Skin epidermis (tissue), 12 donors: ENCODE results near the gene CPEB3.
"Not testable (repeated sequence)": the region's sequence is repeated elsewhere in the genome, so short reads cannot be mapped to it uniquely, and the experiment has no call there.

Experiments
- H3K27ac ChIP-seq, 21 experiments: fragments of 200-600 bp; sonication (generic) in 11 of 21; one replicate each; pipeline ENCODE4 v1.5.0; 2020; ENCODE audit warnings: mild to moderate bottlenecking in 3 of 21, inconsistent platforms in 2 of 21, moderate library complexity in 2 of 21
- H3K4me3 ChIP-seq, 7 experiments: fragments of 200-600 bp; sonication (generic) in 2 of 7; one replicate each; pipeline ENCODE4 v1.5.0; 2020; ENCODE audit warnings: inconsistent platforms in 2 of 7, mild to moderate bottlenecking in 2 of 7, moderate library complexity in 1 of 7

CPEB3 gene

DNA sequence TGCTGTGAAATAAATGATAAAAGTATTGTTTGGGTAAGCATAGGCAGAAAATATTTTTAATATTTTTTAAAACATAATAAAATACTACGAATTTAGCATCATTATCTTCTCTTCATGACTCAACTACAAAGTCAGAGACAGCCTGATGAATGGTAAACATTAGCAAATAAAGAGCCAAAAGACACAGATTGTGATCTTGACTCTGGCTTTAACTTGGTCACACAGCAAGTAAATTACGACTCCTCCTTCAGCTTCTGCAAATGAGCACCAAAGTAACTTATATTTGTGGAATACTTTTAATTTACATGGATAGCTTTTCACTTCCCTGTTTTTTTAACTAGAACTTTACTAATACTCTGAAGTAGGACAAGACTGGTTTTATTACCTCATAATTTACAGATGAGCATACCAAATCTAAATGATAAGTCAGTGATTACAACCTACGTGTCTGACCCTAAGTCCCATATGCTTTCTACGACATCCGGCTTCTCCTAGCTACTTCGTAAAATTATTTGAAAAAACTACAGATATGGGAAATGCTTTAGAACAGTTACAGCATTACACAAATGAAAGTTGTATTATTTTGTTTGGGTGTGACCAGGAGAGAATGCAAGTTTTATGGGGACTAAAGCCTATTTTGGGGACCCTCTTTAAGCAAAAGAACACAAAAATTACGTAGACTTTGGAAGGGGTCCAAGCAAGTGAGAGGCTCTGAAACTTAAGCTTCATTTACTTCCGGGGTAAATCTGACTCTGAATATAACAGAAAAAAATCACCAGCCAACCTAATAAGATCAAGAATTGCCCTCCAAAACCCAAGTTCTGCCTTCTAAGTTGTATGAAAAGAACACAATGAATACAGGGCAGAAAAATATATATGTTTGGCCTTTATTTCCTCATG lies 133.8 kb downstream of the CPEB3 start:
- no peak overlapping the region for H3K4me3 ChIP-seq
- no peak overlapping the region for H3K27ac ChIP-seq

DNA sequence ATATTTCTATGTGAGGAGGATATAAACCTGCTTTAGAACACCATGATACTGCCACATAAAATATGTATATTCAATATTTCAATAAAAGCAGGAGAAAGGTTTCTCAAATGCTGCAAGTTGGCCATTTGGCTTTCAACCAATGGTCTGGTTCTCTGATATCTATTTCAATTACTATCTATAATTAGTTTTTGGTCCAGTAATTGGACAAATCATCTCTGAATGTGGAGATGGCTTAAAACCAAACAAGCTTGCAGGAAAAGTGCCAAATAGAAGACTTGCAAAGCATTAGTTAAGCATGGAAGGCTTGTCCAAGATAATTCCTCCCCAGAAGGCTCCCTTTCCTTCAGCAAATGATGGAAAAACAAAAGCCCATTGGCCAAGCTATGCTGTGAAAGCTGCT lies 140.1 kb downstream of the CPEB3 start:
- Histone ChIP-seq H3K4me3 (no peak overlapping the region), H3K27ac (no peak overlapping the region)

DNA sequence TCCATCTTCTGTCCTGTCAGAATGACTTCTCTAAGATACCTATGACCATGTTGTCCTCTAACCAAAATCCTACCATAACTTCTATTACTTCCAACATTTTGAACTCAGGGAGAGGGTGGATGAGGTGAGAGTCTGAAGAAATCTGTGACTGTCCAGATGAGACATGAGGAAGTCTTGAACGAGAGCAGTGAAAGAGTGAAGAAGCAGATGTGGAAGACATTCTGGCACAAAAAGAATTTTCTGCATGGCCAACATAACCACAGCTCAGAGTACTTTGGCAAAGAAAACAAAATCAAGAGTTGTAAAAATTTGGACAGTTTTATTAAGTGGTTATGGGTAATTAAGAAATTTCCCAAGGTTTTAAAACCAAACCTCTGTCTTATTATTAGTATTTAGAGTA lies 141.6 kb downstream of the CPEB3 start:
- Histone ChIP-seq H3K27ac (no peak overlapping the region), H3K4me3 (no peak overlapping the region)

DNA sequence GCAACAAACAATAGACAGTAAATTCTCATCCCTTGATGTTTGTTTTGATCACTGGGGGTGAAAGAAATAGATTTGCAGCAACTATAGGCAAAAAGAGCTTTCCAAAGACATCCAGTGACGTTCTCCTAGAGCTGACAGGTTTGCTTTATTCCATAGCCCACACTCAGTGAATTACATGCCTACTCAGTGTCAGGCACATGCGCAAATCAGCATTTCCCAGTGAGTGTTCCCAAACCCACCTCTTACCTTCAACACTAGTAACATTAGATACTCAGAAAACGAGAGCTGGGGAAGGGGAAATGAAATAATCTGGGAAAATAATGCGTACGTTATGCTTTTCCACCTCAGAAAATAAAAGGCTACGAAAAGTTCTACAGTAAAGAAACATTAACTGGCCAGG lies 144.1 kb downstream of the CPEB3 start:
- H3K27ac ChIP-seq, result no peak overlapping the region
- no peak overlapping the region for H3K4me3 ChIP-seq

DNA sequence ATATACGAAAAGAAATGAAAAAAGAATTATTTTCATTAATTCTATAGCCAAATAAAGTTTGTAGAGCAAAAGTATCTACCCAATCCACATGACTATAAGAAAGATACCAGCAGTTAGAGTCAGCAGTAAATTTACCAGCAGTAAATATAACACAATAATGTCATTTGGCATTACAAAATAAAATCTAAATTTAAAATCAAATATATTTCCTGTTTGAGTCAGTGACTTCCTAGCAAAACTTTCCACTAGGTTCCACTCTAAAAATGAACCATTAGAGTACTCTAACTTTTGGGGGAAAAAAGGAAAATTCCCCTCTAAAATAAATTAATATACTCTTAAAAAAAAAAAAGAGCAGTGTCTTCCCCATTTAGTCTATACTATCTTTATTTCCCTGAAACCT lies 144.8 kb downstream of the CPEB3 start:
- no peak overlapping the region for H3K27ac ChIP-seq
- no peak overlapping the region for H3K4me3 ChIP-seq

DNA sequence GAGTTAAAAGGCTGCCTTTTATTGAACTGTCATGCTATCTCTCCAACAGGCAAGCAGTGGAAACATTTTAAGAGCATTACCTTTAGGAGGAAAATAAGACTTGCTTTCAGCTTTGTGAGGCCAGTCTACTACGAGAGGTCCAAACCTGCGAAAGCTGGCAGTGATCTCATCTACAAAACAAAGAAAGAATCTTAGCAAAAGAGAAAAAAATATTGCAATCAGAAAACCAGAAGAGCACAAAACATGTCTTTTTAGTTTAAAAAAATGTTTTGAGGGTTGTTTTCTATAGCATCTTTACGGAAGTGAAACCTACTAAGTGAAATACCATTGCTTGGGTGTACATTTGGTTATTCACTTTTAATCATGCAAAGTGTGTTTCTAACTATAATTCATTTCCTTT lies 147.9 kb downstream of the CPEB3 start:
- Histone ChIP-seq H3K27ac (peak overlapping the region in 1 of 21 experiments; percentile 55), H3K4me3 (no peak overlapping the region)

DNA sequence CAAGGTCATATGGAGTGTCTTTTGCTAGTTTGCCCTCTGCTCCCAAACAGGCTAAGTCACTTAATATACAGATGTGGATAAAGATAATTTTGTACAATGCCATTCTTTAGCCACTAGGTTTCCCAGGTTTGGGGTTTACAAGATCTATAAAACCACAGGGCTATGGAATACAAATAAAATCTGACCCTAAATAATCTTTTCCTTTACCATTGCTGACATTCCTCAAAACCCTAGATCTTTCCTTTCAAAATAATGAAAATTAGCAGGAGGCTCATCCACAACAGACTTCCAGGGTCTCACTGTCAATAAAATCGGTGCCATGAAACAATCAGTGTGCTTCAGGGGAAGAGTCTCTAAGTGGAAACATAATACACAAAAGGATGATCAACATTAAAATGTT lies 148.4 kb downstream of the CPEB3 start:
- H3K27ac ChIP-seq, result peak overlapping the region in 1 of 21 experiments; percentile 55
- no peak overlapping the region for H3K4me3 ChIP-seq

DNA sequence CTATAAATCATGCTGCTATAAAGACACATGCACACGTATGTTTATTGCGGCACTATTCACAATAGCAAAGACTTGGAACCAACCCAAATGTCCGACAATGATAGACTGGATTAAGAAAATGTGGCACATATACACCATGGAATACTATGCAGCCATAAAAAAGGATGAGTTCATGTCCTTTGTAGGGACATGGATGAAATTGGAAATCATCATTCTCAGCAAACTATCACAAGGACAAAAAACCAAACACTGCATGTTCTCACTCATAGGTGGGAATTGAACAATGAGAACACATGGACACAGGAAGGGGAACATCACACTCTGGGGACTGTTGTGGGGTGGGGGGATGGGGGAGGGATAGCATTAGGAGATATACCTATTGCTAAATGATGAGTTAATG lies 149.7 kb downstream of the CPEB3 start:
- H3K27ac ChIP-seq, H3K4me3 ChIP-seq: not testable (repeated sequence)

DNA sequence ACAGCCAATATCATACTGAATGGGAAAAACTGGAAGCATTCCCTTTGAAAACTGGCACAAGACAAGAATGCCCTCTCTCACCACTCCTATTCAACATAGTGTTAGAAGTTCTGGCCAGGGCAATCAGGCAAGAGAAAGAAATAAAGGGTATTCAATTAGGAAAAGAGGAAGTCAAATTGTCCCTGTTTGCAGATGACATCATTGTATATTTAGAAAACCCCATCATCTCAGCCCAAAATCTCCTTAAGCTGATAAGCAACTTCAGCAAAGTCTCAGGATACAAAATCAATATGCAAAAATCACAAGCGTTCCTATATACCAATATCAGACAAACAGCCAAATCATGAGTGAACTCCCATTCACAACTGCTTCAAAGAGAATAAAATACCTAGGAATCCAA lies 156.8 kb downstream of the CPEB3 start:
- not testable (repeated sequence) for H3K27ac ChIP-seq, H3K4me3 ChIP-seq

DNA sequence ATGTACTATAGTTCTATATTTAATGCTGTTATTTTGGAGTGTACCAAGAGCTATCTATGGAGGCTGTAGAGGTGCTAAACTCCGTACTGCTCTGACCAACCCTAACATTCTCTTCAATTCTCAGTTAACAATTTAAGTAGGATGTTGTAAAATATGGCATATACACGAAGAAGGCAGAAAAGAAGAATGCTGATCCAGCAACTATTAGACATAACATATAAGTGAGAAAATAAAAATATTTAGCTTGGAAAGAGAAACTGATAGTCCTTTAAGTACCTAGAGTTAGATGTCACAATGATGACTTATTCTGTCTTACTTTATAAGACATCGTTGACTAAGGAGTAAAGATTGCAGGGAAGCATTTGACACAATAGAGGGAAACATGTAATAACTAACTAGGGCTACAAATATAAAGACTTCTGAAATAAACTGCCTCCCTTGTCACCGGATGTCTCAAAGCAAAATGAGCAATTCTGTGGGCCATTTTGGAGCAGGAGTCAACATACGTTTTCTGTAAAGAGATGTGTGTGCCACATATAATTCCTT lies 159.5 kb downstream of the CPEB3 start:
- no peak overlapping the region for H3K4me3 ChIP-seq
- no peak overlapping the region for H3K27ac ChIP-seq

DNA sequence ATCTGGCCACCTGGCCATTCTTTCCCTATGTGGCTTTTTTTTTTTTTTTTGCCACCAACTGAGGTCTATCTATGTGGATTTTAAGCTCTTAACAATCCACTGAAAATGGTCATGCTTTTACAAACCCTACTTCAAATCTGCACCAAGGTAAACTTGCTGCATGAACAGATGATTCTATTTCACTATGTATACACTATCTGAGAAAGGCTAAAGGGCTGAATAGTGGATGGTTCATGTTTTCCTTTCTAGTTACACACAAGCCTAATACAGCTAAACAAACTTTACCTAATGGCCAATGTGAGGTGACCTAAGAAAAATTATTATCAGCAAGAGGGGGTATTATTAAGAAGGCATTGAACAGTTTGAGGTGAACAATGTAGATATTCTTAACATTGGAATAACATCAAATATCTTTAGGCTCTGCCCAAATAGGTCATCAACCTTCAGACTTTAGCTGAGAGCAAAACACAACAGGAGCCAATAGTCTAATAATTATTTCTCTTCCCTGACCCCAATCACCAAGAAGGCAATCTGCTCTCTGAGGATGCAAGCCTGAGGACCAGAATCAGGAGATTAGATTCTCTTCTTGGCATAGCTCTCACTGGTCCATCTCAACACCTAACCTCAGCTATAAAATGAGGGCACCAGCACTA lies 160.1 kb downstream of the CPEB3 start:
- Histone ChIP-seq H3K27ac (no peak overlapping the region), H3K4me3 (no peak overlapping the region)

DNA sequence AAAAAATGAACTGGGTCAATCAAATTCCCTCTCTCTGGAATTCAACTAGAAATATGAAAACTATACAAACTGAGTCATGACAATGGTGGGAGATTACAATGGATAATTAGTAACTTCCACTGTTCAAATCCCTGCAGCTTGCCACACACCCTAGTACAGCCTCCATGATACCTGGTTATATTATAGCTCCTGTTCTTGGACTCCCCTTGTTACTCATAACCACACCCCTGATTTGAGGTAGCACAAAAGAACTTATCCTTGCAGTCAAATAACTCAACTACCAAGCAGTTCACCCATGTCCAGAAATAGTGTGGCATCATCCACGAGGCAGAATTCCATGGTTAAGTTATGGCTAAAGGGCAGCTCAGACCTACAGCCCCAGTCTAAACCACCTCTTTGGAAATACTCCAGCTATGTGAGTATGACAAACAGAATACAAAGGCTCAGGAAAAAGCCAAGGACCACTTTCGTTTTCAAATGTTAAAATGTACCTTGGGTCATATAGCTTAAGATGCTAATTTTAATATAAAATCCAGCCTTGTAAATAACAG lies 164.7 kb downstream of the CPEB3 start:
- Histone ChIP-seq H3K27ac (no peak overlapping the region), H3K4me3 (no peak overlapping the region)

DNA sequence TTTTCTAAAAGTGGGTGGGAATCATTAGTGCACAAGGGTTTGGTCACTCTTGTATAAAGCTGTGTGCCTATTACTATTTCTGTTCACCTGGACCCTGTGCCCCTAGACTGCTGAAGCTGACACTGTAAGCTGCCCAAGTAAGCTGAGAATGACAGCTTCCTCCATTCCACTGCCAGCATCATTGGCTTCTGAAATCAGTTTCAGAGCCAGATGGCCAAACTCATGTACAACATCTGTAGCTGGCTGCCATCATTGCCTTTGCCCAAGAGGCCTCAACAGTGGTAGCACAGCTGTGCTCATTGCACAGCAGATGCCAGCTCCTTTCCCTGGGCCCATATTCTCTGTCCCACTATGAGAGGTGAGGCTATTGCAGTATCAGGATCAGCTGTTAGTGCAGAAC lies 165.7 kb downstream of the CPEB3 start:
- H3K27ac ChIP-seq, result peak overlapping the region in 3 of 21 experiments; percentile 9 to 51 (median 21)
- H3K4me3 ChIP-seq, result no peak overlapping the region

DNA sequence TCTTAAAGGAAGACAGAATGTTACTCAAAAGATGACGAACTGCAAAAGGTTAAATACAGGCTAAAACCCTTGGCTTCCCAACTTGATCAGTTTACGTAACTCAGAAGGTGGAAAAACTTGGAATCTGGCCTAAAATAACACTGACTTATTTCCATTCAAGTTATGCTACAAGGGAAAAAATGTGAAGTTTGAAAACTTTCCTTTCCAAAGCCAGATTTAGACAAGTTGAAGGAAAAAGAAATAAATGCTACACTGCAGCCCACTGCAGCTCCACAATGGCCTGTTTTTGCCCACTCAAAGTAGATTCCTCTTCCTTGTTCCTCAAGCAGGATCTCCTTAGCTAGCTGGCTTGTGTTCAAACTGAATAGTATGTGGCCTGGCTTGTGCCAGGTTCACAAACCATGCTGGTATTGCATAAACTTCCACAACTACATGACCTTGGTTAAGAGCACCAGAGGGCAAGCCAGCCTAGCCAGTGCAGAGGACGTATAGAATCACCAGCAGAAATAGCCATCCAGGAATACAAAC lies 166.2 kb downstream of the CPEB3 start:
- peak overlapping the region in 4 of 21 experiments; percentile 9 to 51 (median 16) for H3K27ac ChIP-seq
- no peak overlapping the region for H3K4me3 ChIP-seq

DNA sequence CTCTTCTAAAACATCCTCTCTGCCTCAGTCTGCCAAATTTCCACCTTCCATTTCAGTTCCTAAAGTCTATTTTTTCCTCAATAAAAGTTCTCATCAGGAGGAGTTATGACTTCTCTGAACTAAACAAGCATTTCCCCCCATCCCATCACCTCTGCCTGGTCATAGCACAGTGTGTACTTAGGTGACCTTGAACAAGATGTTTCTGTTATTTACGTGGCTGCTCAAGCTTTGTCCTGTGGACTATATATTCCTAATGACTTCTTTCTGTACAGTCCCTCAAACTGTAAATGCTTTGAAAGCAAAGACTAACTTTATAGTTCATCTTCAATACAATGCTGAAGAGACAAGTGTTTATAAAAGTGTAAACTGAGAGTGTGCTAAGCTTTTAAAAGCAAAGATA lies 166.9 kb downstream of the CPEB3 start:
- Histone ChIP-seq H3K4me3 (no peak overlapping the region), H3K27ac (peak overlapping the region in 2 of 21 experiments; percentile 47 to 49)

DNA sequence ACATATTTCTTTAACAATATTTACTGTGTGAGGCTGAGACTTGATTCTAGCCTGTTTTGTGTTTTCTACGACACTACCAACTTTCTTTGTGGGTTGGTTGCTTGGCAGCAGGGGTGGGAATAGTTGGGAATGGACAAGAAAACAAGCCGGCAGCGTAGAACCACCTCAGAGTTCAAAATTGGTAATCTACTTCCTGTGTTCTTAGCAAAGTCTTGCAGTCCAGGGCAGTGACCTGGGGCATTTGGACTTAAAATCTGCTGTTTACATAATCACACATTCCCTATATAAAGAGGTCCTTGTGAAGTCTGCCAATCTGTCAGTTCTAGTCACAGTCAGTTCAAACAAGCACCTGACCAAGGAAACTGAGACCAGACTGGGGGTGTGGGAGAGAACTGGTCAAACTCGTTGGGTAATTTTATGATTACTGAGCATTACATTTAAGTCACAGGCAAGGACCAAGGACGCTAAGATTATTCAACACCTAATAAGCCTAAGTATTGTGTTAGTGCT lies 167.9 kb downstream of the CPEB3 start:
- peak overlapping the region in 1 of 21 experiments; percentile 51 for H3K27ac ChIP-seq

DNA sequence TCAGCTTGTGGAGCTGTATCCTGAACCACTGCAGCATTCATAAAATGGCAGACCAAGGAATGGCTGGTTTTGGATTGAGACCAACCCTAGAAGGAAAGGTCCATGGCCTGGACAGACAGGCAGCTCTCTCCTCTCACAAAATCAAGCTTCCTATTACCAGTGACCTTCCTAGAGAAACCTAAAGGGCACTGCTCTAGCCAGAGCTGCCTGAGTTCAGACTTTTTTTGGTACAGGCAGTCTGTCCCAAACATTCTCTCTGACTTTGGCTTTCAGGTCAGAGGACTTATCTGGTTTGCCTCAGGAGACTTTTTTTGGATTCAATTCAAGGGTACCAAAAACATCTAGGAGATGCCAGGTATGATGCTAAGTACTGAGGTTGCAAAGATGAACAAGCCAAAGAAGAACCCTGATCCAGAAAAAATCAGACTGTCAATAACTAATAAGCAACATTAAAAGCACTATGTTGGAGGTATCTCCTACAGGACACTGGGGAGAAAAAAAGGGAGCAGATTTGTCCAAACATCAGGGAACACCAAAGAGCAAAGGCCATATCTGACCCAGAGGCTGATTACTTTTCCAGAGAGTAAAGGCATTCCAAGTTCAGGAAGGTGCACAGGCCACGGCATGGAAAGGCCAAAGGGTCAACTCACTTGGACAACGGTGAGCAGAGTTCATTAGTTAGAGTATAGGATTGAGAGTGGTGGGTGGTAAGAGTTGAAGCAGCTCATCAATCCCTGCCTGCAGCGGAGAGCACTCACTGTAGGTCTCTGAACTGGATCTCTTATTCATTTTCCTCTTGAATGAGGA lies 169.0 kb downstream of the CPEB3 start:
- no peak overlapping the region for H3K27ac ChIP-seq
- H3K4me3 ChIP-seq, result no peak overlapping the region

More for the DNA sequence above, 167.9 kb downstream of the CPEB3 start:
- H3K4me3 ChIP-seq, result no peak overlapping the region

DNA sequence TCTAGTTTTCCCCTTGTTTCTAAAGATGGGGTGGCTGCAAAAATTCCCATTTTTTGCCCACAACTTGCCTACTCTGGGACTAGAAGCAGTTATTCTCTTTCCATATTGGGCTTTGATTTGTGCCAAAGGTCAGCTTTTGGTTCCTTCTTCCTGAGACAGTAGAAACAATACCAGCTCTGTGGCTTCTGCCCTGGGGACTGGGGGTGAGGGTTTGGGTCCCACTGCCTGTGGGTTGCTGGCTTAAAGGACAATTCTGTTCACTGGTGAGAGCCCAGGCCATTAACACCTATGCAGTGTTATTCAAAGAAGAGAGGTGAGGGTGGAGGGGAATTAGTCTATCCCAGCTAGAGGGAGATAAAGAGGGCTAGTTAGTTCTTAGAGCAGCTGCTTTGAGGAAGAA lies 171.5 kb downstream of the CPEB3 start:
- no peak overlapping the region for H3K27ac ChIP-seq
- H3K4me3 ChIP-seq, result no peak overlapping the region

DNA sequence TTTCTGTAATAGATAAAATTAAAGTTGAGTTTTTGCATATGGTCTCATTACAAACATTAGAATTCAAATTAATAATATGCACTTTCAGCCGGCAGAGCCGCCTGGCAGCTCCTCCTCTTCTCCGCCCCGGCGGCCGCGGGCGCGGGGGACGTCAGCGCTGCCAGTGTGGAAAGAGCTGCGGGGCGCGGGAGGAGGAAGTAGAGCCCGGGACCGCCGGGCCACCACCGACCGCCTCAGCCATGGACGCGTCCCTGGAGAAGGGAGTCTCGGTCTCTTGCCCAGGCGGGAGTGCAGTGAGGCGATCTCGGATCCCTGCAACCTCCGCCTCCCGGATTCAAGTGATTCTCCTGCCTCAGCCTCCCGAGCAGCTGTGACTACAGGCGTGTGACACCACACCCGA lies 176.0 kb downstream of the CPEB3 start:
- H3K4me3 ChIP-seq, H3K27ac ChIP-seq: not testable (repeated sequence)
